NOMO-1 (cell line): ENCODE measurements around the gene RFC5.
"Not testable (repeated sequence)": the region's sequence is repeated elsewhere in the genome, so short reads cannot be mapped to it uniquely, and the experiment has no call there.

Source experiments
- DNase-seq, 2 experiments: peaks; one replicate each; lab custom pipeline; 2025; ENCODE audit not compliant: unreplicated experiment in 2 of 2; lab: John Stamatoyannopoulos, UW

RFC5 gene

DNA sequence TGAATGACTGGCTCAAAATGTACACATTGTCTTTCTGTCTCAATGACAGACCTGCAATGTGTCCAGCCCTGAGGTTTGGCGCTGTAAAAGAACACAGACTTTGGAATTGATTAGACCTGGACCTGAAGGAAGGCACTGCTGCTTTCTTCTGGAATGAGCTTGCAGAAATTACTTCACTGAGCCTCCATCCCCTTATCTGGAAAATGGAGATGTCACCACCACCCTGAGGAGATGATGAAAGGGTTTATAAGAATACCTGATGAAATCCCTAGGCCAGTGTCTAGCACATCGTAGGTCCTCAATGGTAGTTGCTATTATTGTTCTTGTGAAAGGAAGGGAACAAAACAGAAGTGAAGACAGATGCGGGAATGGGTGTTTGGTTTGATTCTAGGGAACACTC lies 54.1 kb downstream of the RFC5 start:
- DNase-seq, result no peak

DNA sequence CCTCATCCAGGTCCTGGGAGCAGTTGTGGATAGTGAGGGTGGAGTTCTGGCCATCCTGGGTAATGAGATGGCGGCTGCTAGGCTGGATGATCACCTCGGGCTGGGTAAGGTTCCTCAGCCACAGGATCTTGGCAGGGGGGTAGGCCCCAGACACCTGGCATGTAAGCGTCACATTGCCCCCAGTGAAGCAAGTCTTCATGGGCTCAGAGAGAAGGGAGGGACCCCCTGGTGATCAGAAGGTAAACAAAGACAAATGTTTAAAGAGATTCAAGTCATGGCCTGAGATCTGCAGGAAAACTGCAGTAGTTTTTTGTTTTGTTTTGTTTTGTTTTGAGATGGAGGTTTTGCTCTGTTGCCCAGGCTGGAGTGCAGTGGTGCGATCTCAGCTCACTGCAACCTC lies 57.3 kb downstream of the RFC5 start:
- DNase-seq, result no peak

DNA sequence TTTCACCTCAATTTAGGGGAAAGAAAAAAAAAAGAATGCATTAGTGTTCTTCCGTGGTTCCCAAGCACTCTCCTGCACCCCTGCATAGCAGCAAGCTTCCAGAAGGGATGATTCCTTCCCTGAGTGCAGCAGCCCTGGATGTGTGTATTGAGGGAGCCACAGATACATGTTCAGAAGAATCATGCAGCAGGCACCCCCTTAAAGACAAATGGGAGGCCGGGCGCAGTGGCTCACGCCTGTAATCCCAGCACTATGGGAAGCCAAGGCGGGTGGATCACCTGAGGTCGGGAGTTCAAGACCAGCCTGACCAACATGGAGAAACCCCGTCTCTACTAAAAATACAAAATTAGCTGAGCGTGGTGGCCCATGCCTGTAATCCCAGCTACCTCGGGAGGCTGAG lies 65.0 kb downstream of the RFC5 start:
- DNase-seq, result not testable (repeated sequence)
